ENCODE data around the gene ZNF474. TPM values are rescaled to one million over a fixed set of nuclear protein-coding genes. Genes with fewer than 3 reads are reported as not detected.

ZNF474 gene
- total RNA-seq, 1 donor, result 0.10 TPM

- no peaks in the 10 kb centered on the region for H3K27me3 ChIP-seq (ENCODE audit: insufficient read depth, low read length)
These were observed 22.3 kb upstream of the ZNF474 start for GRCh38 chr5:122107016-122107415.

DNA sequence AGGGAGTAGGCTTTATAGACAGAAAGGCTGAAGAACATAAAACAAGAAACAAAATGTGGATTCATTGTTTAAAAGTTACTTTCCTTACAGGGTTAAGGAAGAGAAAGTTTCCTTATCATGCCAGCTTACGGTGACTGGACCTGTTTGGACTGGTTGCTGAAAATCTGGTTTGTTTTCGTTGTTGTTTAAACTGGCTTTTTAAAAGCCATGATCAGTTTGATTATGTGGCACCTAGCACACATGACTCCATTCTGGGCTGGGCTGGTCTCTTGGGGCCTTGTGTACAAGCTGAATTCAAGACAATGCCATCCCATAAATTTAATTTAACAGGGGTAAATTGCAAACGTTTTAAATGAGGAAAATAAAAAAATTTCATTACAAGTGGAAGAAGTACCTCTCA, 18.4 kb upstream of the ZNF474 start:
- H3K27me3 ChIP-seq (ENCODE audit: insufficient read depth, low read length), result no peaks in the 10 kb centered on the region
- no peak overlapping the region for H3K4me3 ChIP-seq (ENCODE audit: low read length)
- no peaks in the 10 kb centered on the region for H3K9me3 ChIP-seq (ENCODE audit: low read depth, low read length)
- no peaks in the 10 kb centered on the region for H3K4me1 ChIP-seq (ENCODE audit: insufficient read depth, low read length)

More at GRCh38 chr5:122107016-122107415, 22.3 kb upstream of the ZNF474 start:
- Histone ChIP-seq H3K9me3 (ENCODE audit: low read depth, low read length) (no peaks in the 10 kb centered on the region), H3K4me1 (ENCODE audit: insufficient read depth, low read length) (no peaks in the 10 kb centered on the region), H3K4me3 (ENCODE audit: low read length) (no peak overlapping the region)

- Histone ChIP-seq H3K9me3 (ENCODE audit: low read depth, low read length) (no peaks in the 10 kb centered on the region), H3K4me1 (ENCODE audit: insufficient read depth, low read length) (no peaks in the 10 kb centered on the region), H3K27me3 (ENCODE audit: insufficient read depth, low read length) (no peaks in the 10 kb centered on the region)
These were observed 17.9 kb upstream of the ZNF474 start for GRCh38 chr5:122111460-122111859.

GRCh38 chr5:122112063-122112462, 17.3 kb upstream of the ZNF474 start:
- Histone ChIP-seq H3K27me3 (ENCODE audit: insufficient read depth, low read length) (no peaks in the 10 kb centered on the region), H3K4me1 (ENCODE audit: insufficient read depth, low read length) (no peaks in the 10 kb centered on the region), H3K9me3 (ENCODE audit: low read depth, low read length) (no peaks in the 10 kb centered on the region), H3K4me3 (ENCODE audit: low read length) (no peak overlapping the region)

More at GRCh38 chr5:122111460-122111859, 17.9 kb upstream of the ZNF474 start:
- H3K4me3 ChIP-seq (ENCODE audit: low read length), result no peak overlapping the region

- Histone ChIP-seq H3K27me3 (ENCODE audit: insufficient read depth, low read length) (no peaks in the 10 kb centered on the region), H3K9me3 (ENCODE audit: low read depth, low read length) (no peaks in the 10 kb centered on the region), H3K4me3 (ENCODE audit: low read length) (no peak overlapping the region), H3K4me1 (ENCODE audit: insufficient read depth, low read length) (no peaks in the 10 kb centered on the region)
These were observed 16.4 kb upstream of the ZNF474 start for GRCh38 chr5:122112733-122113558.

GRCh38 chr5:122114501-122114900, 14.8 kb upstream of the ZNF474 start:
- H3K4me3 ChIP-seq (ENCODE audit: low read length), result no peak overlapping the region
- H3K4me1 ChIP-seq (ENCODE audit: insufficient read depth, low read length), result no peaks in the 10 kb centered on the region
- H3K27me3 ChIP-seq (ENCODE audit: insufficient read depth, low read length), result no peaks in the 10 kb centered on the region
- no peaks in the 10 kb centered on the region for H3K9me3 ChIP-seq (ENCODE audit: low read depth, low read length)

DNA sequence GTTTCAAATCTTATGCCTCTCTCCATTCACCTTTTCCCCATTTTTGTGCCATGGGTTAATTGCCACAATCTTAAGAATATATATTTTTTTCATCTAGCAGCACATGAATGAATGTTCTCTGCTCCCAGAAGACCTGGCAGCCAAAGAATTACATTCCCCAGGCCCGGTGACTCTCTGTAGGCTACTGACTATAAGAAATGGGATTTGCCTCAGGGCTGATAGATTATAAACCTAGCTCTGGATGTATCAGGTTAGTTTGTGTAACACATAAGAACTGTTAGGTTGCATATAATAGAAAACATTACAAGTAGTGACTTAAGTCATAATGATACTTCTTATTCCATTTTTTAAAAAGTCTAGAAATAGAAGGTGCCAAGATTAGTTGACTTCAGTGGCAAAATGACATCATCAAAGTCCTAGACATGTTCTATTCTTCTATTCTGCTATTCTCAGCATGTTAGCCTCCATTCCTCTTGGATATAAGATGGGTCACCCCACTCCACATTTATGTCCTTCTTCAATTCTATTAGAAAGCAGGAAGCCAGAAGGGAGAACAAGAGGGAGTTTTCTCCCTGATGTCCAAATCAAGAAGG, 10.9 kb upstream of the ZNF474 start:
- Histone ChIP-seq H3K27me3 (ENCODE audit: insufficient read depth, low read length) (no peaks in the 10 kb centered on the region), H3K4me1 (ENCODE audit: insufficient read depth, low read length) (no peaks in the 10 kb centered on the region), H3K9me3 (ENCODE audit: low read depth, low read length) (no peaks in the 10 kb centered on the region), H3K4me3 (ENCODE audit: low read length) (no peak overlapping the region)

DNA sequence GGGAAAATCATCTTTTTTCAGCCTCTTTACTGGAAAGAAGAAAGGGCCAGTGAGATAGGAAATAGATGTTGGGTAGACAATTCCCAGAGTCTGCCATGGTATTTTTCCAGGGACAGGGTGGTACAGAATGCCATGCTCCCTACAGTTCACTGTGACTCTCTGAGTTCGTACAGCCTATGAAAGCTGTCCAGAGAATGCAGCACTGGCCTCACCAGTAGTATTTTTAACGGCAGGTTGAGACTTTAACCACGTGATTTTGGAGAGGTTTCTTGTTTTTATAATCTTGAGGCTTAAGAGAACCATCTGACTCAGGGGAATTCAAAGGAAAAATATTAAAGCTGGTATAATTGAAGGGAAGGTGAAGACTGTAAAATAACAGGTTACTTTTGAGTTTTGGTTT, 10.1 kb upstream of the ZNF474 start:
- Histone ChIP-seq H3K9me3 (ENCODE audit: low read depth, low read length) (no peaks in the 10 kb centered on the region), H3K27me3 (ENCODE audit: insufficient read depth, low read length) (no peaks in the 10 kb centered on the region), H3K4me3 (ENCODE audit: low read length) (no peak overlapping the region), H3K4me1 (ENCODE audit: insufficient read depth, low read length) (no peaks in the 10 kb centered on the region)

DNA sequence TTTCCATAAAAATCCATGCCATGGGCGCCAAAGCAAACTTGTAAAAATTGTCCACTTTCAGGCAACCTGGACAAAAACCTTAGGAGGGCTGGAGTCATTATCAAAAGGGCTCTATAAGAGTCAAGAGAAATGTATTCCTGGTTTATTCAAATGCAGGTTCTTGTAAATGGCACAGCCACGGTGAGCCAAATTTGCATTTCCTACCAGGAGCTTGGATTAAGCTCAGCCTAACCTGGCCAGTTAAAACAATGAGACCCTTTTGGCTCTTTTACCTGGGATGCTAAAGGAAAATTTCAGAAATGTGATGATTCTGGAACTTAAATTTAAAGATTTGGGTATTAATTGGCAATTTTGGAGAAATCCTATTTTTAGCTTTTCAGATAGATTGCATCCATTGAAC, 8.9 kb upstream of the ZNF474 start:
- no peaks in the 10 kb centered on the region for H3K4me1 ChIP-seq (ENCODE audit: insufficient read depth, low read length)
- no peaks in the 10 kb centered on the region for H3K27me3 ChIP-seq (ENCODE audit: insufficient read depth, low read length)
- H3K9me3 ChIP-seq (ENCODE audit: low read depth, low read length), result no peaks in the 10 kb centered on the region
- H3K4me3 ChIP-seq (ENCODE audit: low read length), result no peak overlapping the region

GRCh38 chr5:122120957-122121356, 8.4 kb upstream of the ZNF474 start:
- Histone ChIP-seq H3K4me3 (ENCODE audit: low read length) (no peak overlapping the region), H3K27me3 (ENCODE audit: insufficient read depth, low read length) (no peaks in the 10 kb centered on the region), H3K9me3 (ENCODE audit: low read depth, low read length) (no peaks in the 10 kb centered on the region), H3K4me1 (ENCODE audit: insufficient read depth, low read length) (no peaks in the 10 kb centered on the region)

DNA sequence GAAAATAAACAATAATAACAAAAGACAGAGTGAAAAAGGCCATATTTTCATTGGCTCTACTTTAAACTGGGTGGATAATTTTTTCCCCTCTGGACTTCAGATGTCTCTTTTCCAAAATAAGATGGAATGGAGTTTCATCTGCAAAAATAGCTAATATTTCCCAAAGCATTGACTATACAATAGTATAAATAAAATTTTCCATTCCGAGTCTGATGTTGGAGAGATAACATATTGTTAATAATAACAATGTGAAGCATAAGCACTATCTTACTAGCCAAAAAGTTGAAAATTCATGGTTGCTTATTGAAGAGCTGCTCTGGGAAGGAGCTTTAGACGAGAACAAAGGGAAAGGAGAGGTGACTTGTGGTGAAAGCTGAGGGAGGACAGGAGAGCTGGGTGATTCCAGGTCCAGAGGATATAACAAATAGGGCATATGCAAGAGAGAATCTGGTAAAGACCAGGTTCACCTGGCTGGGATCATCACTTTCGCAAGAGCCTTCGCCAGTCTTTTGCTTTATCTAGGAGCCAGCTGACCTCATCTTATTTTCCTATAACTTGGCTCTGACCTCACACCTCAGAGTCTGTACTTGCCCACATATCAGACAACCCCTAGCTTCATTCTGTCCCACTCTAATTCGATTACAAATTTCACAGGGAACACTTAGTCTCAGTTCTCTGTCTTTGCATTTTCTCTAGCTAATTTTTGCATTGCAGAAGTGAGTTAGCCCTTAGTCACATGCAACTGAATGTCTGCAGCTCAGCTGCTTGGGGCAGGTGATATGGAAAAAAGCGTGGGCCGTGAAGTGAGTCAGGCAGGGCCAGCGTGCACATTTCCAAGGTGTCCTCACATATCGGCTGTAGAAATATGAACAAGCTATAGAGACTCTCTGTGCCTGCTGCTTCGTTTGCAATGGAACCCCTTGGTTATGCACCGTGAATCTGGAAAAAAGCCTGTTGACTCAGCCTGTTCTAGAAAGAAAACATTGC, 7.6 kb upstream of the ZNF474 start:
- H3K4me3 ChIP-seq (ENCODE audit: low read length), result no peak overlapping the region
- H3K4me1 ChIP-seq (ENCODE audit: insufficient read depth, low read length), result no peaks in the 10 kb centered on the region
- no peaks in the 10 kb centered on the region for H3K27me3 ChIP-seq (ENCODE audit: insufficient read depth, low read length)
- no peaks in the 10 kb centered on the region for H3K9me3 ChIP-seq (ENCODE audit: low read depth, low read length)

DNA sequence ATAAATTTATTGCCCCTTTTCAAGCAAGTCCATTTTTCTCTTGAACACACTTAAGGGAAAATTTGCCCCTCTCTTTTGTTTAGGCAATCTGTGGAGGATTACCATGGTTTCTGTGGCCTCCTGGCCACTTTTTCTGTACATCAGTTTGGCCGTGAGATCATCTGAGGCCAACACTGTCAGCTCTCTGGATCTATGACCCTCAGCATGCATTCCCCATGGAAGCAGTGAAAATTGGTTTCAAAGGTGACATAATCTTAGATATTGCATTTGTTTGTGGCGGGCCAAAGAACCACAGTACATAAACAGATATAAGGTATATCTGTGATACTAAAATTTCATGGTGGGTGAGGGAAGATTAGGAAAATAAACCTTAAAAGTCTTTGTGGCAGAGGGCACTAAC, 4.6 kb upstream of the ZNF474 start:
- H3K4me3 ChIP-seq (ENCODE audit: low read length), result no peak overlapping the region
- no peaks in the 10 kb centered on the region for H3K9me3 ChIP-seq (ENCODE audit: low read depth, low read length)
- no peaks in the 10 kb centered on the region for H3K4me1 ChIP-seq (ENCODE audit: insufficient read depth, low read length)
- H3K27me3 ChIP-seq (ENCODE audit: insufficient read depth, low read length), result no peaks in the 10 kb centered on the region

DNA sequence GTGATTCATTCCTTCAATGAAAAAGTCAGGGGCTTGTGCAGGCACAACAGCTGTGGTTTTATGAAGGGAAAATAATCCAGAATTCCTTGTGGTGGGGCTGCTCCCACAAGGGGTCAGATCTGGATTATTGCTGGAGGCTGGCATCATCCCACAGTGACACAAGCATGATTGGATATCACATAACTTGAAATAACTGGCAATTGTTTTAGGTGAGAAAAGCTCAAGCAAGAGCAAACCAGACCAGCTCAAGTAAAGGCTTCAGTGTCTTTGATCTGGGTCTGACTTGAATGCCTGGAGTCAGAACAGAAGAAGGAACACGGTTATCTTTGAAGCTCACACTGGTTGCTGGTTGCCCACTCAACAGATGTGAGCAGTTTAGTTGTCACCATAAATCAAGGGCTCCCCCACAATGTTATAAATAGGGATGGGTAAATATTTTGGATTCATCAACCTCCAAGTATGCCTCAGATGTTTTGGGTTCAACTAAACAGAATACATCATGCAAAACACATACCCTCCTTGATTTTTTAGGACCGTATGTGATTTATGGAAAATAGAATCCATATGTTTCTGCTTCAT, 3.1 kb upstream of the ZNF474 start:
- Histone ChIP-seq H3K27me3 (ENCODE audit: insufficient read depth, low read length) (no peaks in the 10 kb centered on the region), H3K4me1 (ENCODE audit: insufficient read depth, low read length) (no peaks in the 10 kb centered on the region), H3K4me3 (ENCODE audit: low read length) (no peak overlapping the region)

GRCh38 chr5:122126756-122127321, 2.5 kb upstream of the ZNF474 start:
- H3K4me1 ChIP-seq (ENCODE audit: insufficient read depth, low read length), result no peaks in the 10 kb centered on the region
- no peaks in the 10 kb centered on the region for H3K27me3 ChIP-seq (ENCODE audit: insufficient read depth, low read length)
- H3K4me3 ChIP-seq (ENCODE audit: low read length), result no peak overlapping the region
- H3K9me3 ChIP-seq (ENCODE audit: low read depth, low read length), result no peaks in the 10 kb centered on the region

More for the DNA sequence above, 3.1 kb upstream of the ZNF474 start:
- H3K9me3 ChIP-seq (ENCODE audit: low read depth, low read length), result no peaks in the 10 kb centered on the region
